Skeletal muscle cell (primary cell): ENCODE data around the gene CDK14.
"Not testable (repeated sequence)": the region's sequence is repeated elsewhere in the genome, so short reads cannot be mapped to it uniquely, and the experiment has no call there.

Experiments
- DNase-seq: peaks from one replicate; pipeline ENCODE4 v3.0.0-alpha.2; 2010; ENCODE audit warnings: low read depth
- H3K4me3 ChIP-seq: 2 replicates; pipeline ENCODE4 v1.5.1; 2011; ENCODE audit warnings: low read depth, mild to moderate bottlenecking, control low read depth, low read length, moderate library complexity

The CDK14 gene

GRCh38 chr7:90625051-90625450 lies 28.9 kb downstream of the CDK14 start:
- DNase-seq, result no peak
- H3K4me3 ChIP-seq, result no peak overlapping the region

GRCh38 chr7:90625562-90625961 lies 29.4 kb downstream of the CDK14 start:
- DNase-seq, result peak; percentile 61
- H3K4me3 ChIP-seq, result no peak overlapping the region

GRCh38 chr7:90626013-90626412 lies 29.9 kb downstream of the CDK14 start:
- DNase-seq, result no peak
- H3K4me3 ChIP-seq, result no peak overlapping the region

- no peak for DNase-seq
- H3K4me3 ChIP-seq, result no peak overlapping the region
Observed at GRCh38 chr7:90629297-90629918, 33.3 kb downstream of the CDK14 start.

GRCh38 chr7:90631502-90631901 lies 35.4 kb downstream of the CDK14 start:
- H3K4me3 ChIP-seq, result no peak overlapping the region
- DNase-seq, result no peak

GRCh38 chr7:90639683-90640082 lies 43.6 kb downstream of the CDK14 start:
- H3K4me3 ChIP-seq, DNase-seq: not testable (repeated sequence)

- no peak overlapping the region for H3K4me3 ChIP-seq
- DNase-seq, result no peak
Observed at GRCh38 chr7:90642978-90643377, 46.9 kb downstream of the CDK14 start.

- DNase-seq, result no peak
- no peak overlapping the region for H3K4me3 ChIP-seq
Observed at GRCh38 chr7:90645784-90646183, 49.7 kb downstream of the CDK14 start.

- no peak for DNase-seq
- H3K4me3 ChIP-seq, result no peak overlapping the region
Observed at GRCh38 chr7:90648107-90648506, 52.0 kb downstream of the CDK14 start.

GRCh38 chr7:90648834-90649233 lies 52.7 kb downstream of the CDK14 start:
- H3K4me3 ChIP-seq, result no peak overlapping the region
- DNase-seq, result no peak

GRCh38 chr7:90654718-90655427 lies 58.8 kb downstream of the CDK14 start:
- DNase-seq, result no peak
- H3K4me3 ChIP-seq, result no peak overlapping the region

- H3K4me3 ChIP-seq, result no peak overlapping the region
- DNase-seq, result peak; percentile 87
Observed at GRCh38 chr7:90655566-90655965, 59.4 kb downstream of the CDK14 start.

- DNase-seq, result no peak
- no peak overlapping the region for H3K4me3 ChIP-seq
Observed at GRCh38 chr7:90657481-90657880, 61.4 kb downstream of the CDK14 start.

GRCh38 chr7:90660100-90660499 lies 64.0 kb downstream of the CDK14 start:
- DNase-seq, result no peak
- no peak overlapping the region for H3K4me3 ChIP-seq

GRCh38 chr7:90660819-90661218 lies 64.7 kb downstream of the CDK14 start:
- no peak overlapping the region for H3K4me3 ChIP-seq
- DNase-seq, result no peak

GRCh38 chr7:90661290-90662151 lies 65.4 kb downstream of the CDK14 start:
- DNase-seq, result peak; percentile 15
- H3K4me3 ChIP-seq, result no peak overlapping the region

- DNase-seq, result no peak
- no peak overlapping the region for H3K4me3 ChIP-seq
Observed at GRCh38 chr7:90663176-90663575, 67.1 kb downstream of the CDK14 start.

GRCh38 chr7:90666186-90666585 lies 70.1 kb downstream of the CDK14 start:
- DNase-seq, result no peak
- no peak overlapping the region for H3K4me3 ChIP-seq

GRCh38 chr7:90668992-90669391 lies 72.9 kb downstream of the CDK14 start:
- no peak overlapping the region for H3K4me3 ChIP-seq
- DNase-seq, result no peak

- DNase-seq, result no peak
Observed at GRCh38 chr7:90669492-90669891, 73.4 kb downstream of the CDK14 start.

More at GRCh38 chr7:90669492-90669891, 73.4 kb downstream of the CDK14 start:
- no peak overlapping the region for H3K4me3 ChIP-seq
